HepG2 (cell line): ENCODE data around the gene TAPBP. TPM values are rescaled to one million over a fixed set of nuclear protein-coding genes. Genes with fewer than 3 reads are reported as not detected.
A peak's percentile ranks its signal among the peaks of the same experiment; 100 is the strongest.

Source experiments
- GABPB1 ChIP-seq: IDR thresholded peaks from 2 replicates; pipeline ENCODE4 v1.6.1; 2016; ENCODE audit warnings: mild to moderate bottlenecking, missing genetic modification reagents, moderate library complexity, missing compliant biosample characterization
- HOXA7 ChIP-seq: sonication (generic); formaldehyde crosslinking; IDR thresholded peaks from 2 replicates; pipeline ENCODE4 v1.8.1; 2022; ENCODE audit warnings: mild to moderate bottlenecking, missing genetic modification reagents, moderate library complexity
- MLXIP ChIP-seq: sonication (generic); formaldehyde crosslinking; IDR thresholded peaks from 2 replicates; pipeline ENCODE4 v1.9.0; 2021; ENCODE audit warnings: missing genetic modification reagents, borderline replicate concordance
- NFKBIZ ChIP-seq: IDR thresholded peaks from 2 replicates; pipeline ENCODE4 v1.6.1; 2018; ENCODE audit warnings: missing genetic modification reagents, missing compliant biosample characterization
- SAP130 ChIP-seq: IDR thresholded peaks from 2 replicates; pipeline ENCODE4 v1.6.1; 2016; ENCODE audit warnings: low read depth
- SMC3 ChIP-seq: IDR thresholded peaks from 2 replicates; pipeline ENCODE4 v1.6.1; 2011; ENCODE audit warnings: low read length, improper control_type of control experiment
- SNAPC2 ChIP-seq: sonication (generic); formaldehyde crosslinking; IDR thresholded peaks from 2 replicates; pipeline ENCODE4 v1.8.1; 2022; ENCODE audit warnings: mild to moderate bottlenecking, missing genetic modification reagents
- SOX5 ChIP-seq: IDR thresholded peaks from 2 replicates; pipeline ENCODE4 v1.6.1; 2016; ENCODE audit warnings: borderline replicate concordance
- TGIF2 ChIP-seq: IDR thresholded peaks from 2 replicates; pipeline ENCODE4 v1.6.1; 2016; ENCODE audit warnings: control low read depth, missing compliant biosample characterization
- ZNF543 ChIP-seq: sonication (generic); formaldehyde crosslinking; IDR thresholded peaks from 2 replicates; pipeline ENCODE4 v1.4.0; 2020; ENCODE audit warnings: mild to moderate bottlenecking, missing genetic modification reagents
- polyA plus RNA-seq, 8 experiments: library from polyadenylated mRNA; depleted of rRNA in 3 of 8; stranded (reverse) in 7 of 8; unstranded in 1 of 8; fragments of >200 nt; fragmentation: Illumina TruSeq in 4 of 8; extraction: Trizol in 4 of 8; gene quantifications; 2 replicates each; pipeline versions ENCODE4 v1.2.1 to v1.2.3, GENCODE V29; 2011 to 2016; ENCODE audit warnings: low read depth in 4 of 8, missing spikeins in 1 of 8, mixed read lengths in 1 of 8; ENCODE audit not compliant: insufficient read depth in 1 of 8
- total RNA-seq, 5 experiments: library from RNA; depleted of rRNA; stranded (reverse); fragments of >200 nt; fragmentation: Illumina TruSeq; extraction: Trizol; gene quantifications; 2 replicates each; pipeline ENCODE4 v1.2.3, GENCODE V29; 2016; ENCODE audit warnings: low read depth in 1 of 5
- TF ChIP-seq, protein P1 (sequence below), 2 experiments: fragments of 450-650 bp in 1 of 2; sonication (generic) in 1 of 2; formaldehyde crosslinking in 1 of 2; IDR thresholded peaks; 2 replicates each; pipeline versions ENCODE4 v1.6.1 to v1.8.0; 2016 to 2022; ENCODE audit warnings: antibody characterized with exemption in 1 of 2, mild to moderate bottlenecking in 1 of 2, missing genetic modification reagents in 1 of 2

The TAPBP gene
- total and polyA plus RNA-seq, 2 of the 13 experiments (the other 11 are each of a cell fraction or from before 2014, with no cell fraction given), result 27.4 to 32.3 TPM

- no peak for TF ChIP-seq MLXIP (CRISPR knock-in tag)
- 0 out of 2 replicates have a peak, but pooled peaks have one; percentile 61 for TF ChIP-seq ZNF543 (CRISPR knock-in tag)
- TF ChIP-seq SOX5 (CRISPR knock-in tag), result peak; percentile 39; the same call in 1 of the 2 replicates
- no peak for TF ChIP-seq HOXA7
- 0 out of 2 replicates have a peak, but pooled peaks have one; percentile 37 for TF ChIP-seq NFKBIZ
- peak; percentile 44; the same call in 1 of the 2 replicates for TF ChIP-seq GABPB1
- no peak for TF ChIP-seq SNAPC2
- TF ChIP-seq TGIF2, result 0 out of 2 replicates have a peak, but pooled peaks have one; percentile 59
- peak; percentile 80 for TF ChIP-seq SAP130 (CRISPR knock-in tag)
- TF ChIP-seq, protein P1, sequence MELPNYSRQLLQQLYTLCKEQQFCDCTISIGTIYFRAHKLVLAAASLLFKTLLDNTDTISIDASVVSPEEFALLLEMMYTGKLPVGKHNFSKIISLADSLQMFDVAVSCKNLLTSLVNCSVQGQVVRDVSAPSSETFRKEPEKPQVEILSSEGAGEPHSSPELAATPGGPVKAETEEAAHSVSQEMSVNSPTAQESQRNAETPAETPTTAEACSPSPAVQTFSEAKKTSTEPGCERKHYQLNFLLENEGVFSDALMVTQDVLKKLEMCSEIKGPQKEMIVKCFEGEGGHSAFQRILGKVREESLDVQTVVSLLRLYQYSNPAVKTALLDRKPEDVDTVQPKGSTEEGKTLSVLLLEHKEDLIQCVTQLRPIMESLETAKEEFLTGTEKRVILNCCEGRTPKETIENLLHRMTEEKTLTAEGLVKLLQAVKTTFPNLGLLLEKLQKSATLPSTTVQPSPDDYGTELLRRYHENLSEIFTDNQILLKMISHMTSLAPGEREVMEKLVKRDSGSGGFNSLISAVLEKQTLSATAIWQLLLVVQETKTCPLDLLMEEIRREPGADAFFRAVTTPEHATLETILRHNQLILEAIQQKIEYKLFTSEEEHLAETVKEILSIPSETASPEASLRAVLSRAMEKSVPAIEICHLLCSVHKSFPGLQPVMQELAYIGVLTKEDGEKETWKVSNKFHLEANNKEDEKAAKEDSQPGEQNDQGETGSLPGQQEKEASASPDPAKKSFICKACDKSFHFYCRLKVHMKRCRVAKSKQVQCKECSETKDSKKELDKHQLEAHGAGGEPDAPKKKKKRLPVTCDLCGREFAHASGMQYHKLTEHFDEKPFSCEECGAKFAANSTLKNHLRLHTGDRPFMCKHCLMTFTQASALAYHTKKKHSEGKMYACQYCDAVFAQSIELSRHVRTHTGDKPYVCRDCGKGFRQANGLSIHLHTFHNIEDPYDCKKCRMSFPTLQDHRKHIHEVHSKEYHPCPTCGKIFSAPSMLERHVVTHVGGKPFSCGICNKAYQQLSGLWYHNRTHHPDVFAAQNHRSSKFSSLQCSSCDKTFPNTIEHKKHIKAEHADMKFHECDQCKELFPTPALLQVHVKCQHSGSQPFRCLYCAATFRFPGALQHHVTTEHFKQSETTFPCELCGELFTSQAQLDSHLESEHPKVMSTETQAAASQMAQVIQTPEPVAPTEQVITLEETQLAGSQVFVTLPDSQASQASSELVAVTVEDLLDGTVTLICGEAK (IDR thresholded peaks at IDR 0.05), result no peak
- TF ChIP-seq, protein P1 (CRISPR knock-in tag; IDR thresholded peaks at IDR 0.05), result no peak
- no peak for TF ChIP-seq SMC3
These were observed 1.3 kb downstream of the TAPBP start (continued) for GRCh38 chr6:33312361-33313104.
